ENCODE measurements around the gene KIAA0825.
A peak's percentile ranks its signal among the peaks of the same experiment; 100 is the strongest.

The KIAA0825 gene

DNA sequence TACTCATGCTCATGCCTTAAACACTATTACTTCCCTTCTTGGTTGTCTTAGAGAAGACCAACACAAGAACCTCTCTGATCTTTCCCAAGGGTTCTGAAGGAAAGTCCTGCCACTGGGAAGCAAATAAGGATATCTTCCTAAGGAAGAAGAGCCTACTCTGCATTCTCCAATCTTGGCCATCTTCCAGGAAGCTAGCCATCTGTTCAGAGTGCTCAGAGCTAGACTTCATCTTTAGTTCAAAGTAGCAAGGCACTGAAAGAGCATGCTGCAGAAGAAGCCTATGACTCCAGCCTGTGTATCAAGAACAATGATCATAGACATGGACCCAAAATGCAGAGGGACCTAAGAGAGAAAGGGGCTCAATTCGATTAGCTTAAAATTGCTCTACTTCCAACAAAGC, 114.7 kb downstream of the KIAA0825 start:
- no peak for DNase-seq (ENCODE audit: low spot score)

DNA sequence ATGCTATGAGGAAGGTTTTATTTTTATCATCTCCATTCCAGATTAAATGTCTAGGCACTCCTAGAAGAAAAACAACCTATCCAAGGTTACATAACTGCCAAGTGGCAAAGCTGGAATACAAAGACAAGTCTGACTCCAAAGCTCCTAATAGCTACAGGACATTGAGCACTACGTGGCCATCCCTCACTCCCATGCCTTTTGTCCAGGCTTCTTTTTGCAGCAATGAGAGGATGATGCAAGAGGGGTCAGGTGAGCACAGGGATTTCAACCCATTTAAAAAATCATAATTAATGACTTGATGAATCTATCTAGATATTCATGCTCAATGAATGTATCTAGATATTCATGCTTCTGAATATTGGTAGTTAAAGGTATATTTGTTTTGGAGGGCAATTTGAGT, 117.0 kb downstream of the KIAA0825 start:
- DNase-seq (ENCODE audit: low spot score) = no peak

DNA sequence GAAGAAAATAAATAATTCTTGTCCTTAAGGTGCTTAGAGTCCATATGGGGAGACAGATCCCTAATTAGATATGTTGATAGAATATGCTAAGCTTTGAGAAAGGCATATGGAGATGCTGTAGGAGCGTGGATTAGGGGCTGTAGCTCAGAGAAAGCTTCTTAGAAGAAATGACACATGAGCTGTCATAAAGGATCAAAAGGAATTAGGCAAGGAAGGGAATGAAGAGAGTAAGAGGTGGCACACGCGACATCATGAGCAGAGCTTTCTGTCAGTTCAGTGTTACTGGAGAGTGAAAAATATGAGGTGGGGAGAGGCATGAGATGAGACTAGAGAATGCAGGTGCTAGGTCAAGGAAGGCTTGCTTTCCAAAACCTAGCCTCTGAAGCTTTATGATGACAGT, 118.6 kb downstream of the KIAA0825 start:
- DNase-seq (ENCODE audit: low spot score) = no peak

DNA sequence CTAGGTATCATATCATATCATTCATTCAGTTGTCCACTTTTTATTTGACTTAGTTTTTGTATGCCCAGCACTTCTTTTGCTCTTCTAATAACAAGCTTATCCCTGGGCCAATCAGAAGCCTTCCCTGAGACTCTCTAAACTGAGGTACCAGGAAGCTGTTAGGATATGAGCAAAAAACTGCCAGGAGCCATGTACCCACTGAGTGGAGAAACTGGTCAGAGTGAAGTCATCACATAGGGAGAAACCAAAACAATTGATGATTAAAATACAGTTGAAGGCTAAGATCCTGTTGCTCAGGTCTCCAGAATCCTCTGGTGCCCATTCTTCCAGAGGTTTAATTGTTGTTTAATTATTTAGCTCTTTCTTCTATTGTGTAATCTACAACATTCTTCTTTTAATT, 120.2 kb downstream of the KIAA0825 start:
- peak; percentile 28 for DNase-seq (ENCODE audit: low spot score)

DNA sequence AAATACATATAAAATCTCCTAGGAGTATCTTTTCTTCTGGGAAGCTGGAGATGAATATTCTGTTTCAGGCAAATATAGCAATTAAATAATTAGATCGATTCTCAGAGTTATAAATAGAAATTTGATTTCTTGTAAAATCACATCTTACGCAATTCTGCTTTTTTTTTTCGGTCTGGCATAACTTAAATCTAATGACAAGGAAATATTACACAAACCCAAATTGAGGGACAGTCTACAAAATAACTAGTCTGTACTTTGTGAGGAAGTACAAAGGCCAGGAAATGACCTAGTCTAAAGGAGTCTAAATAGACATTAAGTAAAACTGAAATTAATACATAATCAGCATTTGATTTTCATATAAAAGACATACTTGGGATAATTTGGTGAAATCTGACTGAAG, 133.3 kb downstream of the KIAA0825 start:
- DNase-seq (ENCODE audit: low spot score) = no peak

DNA sequence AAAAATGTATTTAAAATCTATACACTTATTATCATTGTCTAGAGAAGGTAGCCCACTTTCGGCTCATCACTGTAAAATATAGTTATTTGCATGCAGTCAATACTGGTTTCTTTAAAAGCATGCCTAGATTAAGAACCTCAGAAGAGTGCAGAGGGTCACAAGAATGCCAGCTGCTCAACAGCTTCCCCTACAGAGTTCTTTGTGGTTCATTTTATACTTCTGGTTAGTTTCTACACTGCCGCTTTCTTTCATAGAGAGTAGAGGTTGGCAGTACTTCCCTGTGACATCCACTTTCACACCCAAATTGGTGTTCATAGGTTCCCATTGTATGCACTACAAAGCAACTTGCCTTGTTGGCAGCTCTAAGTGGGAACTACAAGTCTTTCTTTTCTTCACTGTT, 137.3 kb downstream of the KIAA0825 start:
- DNase-seq (ENCODE audit: low spot score) = no peak

DNA sequence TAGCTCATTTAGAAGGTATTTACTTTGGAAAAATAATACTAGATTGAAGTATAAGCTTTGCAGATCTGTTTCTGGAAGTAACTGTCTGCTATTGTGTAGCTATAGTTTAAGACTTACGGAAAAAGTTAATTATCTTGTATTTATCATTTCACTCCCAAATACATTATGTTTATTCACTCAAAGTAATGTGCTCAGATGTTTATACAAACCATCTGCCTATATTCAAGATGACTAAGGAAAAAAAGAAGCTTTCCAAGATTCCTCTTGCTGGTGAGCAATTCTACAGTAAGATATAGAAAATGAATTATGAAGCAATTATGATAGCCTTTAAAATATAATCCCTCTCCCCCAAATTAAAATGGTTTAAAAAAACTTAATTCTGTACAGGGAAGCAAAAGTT, 137.9 kb downstream of the KIAA0825 start:
- DNase-seq (ENCODE audit: low spot score) = no peak

DNA sequence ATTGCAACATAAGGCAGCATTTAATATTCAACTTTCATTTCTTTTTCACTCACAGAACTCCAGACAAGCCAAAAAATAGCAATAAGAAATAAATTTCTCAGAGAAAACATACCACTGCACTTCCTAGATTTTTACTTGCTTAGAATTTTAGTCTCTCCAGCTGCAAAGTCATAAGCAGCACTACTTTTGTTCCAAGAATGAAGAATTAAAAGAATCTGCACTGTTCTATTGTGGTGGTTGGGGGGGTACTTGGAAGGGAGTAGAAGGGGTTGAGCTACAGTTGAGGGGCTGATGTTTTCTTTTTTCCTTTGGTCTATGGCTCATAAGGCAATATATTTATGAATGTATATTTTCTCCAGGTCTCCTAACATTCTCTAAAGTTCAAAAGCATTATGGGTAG, 144.5 kb downstream of the KIAA0825 start:
- DNase-seq (ENCODE audit: low spot score) = no peak

DNA sequence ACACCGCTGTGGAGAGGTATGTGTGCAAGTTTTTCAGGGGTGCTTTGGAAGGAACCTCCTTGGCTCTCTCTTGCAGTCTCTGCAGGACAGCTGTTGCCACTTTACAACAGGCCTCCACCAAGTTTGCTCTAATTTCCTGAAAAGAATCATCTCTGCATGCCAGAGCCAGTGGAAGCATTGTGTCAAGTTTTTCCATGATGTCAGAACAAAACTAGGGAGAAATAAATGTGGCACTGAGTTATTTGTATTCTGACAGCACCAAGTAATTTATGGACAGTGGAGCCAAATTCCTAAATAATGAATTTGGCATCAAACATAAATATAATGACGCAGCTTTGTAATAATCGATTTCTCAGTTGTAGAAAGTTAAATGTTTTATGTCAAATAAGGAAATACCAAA, 146.9 kb downstream of the KIAA0825 start:
- DNase-seq (ENCODE audit: low spot score) = no peak

DNA sequence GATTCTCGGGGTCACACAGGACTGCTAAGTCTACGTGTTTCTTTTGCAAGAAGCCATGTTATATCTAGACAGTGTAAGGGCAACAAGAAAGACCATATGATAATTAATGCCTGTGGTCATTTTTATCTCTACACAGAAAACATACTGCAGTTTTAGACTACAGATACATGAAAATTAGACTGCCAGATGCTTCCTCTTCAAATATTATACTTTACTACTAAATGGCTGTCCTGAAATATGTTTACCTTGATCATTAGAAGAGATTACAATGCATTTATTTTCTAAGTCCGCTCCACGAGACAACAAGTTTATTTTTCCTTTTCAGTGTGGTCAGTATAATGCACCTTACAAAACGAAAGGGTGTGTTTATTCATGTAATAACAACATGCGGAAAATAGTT, 147.6 kb downstream of the KIAA0825 start:
- no peak for DNase-seq (ENCODE audit: low spot score)

DNA sequence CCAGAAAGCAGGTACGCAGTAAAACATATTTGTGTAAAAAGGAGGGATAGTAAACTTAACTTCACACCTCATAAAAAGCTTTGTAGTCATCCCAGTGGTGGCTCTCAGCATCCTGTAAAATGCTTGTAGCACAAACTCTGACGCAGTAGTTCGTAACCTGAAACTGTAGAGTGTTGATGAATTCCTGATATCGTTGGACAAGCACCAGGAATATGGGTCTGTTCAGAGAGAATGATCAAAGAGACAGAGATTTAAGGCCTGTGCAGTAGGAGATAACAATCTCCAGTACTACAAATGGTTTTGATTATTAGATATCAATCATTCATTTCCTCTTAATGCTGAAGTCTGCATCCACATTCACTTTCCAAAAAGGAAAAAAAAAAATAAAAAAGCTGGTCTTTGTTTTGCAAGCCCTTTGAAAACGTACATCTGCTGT, 148.5 kb downstream of the KIAA0825 start:
- DNase-seq (ENCODE audit: low spot score) = no peak

DNA sequence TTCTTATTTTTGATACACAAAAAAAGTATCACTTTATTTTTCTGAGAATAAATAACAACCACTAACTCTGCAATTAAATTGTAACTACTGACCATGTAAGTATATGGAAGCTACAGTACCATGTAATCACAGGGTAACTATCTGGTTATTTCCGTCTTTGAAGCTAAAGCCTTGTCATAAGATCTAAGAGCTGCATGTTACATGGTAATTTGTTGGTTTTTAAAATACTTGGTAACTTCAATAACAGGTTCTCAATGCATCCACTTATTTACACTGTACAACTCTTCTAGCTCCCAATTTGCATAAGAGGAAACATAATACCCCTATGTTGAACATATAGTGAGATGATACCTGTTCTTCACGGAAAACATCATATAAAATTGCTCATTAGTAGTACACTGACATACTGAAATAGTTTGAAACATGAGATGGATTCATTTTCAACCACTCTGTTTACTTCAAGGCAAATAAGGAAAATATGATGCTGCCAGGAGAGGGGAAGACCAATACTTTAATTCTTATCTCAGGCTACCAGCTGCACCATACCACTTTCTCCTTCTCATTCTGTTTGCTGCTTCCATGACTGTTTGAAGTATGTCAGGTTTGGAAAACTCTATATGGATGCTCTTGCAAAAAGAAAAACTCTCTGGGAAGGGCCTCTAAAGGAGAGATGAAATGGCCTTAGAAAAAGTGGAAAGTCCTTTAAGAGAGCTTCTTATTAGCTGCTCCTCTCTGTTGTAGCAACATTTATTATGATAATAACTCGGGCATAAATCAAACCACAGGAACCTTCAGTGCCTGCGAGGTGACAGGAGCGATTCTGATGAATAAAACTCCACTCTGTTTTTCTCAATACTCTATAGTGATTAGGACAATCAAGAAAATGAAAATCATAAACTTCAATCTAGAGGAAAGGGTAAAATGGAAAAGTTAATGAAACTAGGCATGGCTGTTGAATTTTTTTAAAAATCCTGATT, 150.2 kb downstream of the KIAA0825 start:
- no peak for DNase-seq (ENCODE audit: low spot score)

DNA sequence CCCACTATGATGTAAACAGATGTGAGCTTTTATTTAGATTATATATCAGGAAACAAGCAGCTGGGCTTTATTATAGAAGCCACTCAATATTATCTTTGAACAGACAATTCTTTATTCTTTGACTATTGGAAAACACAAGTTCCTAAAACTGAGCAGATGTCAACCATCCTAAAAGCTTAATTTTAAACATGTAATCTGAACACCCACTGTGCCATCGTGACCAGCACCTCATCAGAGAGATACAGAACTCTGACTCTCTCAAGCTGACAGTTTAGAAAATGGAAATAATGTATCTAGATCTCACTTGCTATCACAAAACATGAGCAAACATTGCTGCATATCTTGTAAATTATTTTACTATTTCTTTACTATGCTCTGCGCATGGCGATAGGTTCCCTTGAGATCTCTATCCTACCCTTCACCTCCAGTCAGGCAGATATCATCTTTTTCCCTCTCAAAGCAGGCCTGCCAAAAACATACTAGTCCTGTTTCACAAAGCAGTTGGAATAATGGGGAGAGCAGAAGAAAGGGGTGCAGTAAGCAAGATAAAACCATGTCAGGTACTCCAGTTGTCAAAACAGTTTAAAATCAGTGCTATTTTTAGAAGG, 151.0 kb downstream of the KIAA0825 start:
- DNase-seq (ENCODE audit: low spot score) = no peak

DNA sequence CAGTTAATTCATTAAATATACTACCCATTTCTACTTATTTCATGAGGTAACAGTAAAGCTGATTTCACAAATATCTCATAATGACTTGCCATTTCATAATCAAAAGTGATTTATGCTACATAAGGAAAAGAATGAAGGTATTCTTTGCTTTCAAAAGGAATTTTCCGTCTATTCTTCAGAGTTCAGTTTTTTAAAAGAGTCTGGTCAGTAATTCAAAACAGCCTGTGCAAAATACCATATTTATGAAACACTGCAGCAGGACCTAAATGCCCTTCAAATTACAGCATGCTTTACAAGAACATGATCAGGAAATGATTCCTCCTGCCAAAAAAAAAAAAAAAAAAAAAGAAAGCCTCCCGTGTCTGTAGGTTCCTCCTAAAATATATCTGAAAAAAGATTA, 154.7 kb downstream of the KIAA0825 start:
- DNase-seq (ENCODE audit: low spot score) = no peak

DNA sequence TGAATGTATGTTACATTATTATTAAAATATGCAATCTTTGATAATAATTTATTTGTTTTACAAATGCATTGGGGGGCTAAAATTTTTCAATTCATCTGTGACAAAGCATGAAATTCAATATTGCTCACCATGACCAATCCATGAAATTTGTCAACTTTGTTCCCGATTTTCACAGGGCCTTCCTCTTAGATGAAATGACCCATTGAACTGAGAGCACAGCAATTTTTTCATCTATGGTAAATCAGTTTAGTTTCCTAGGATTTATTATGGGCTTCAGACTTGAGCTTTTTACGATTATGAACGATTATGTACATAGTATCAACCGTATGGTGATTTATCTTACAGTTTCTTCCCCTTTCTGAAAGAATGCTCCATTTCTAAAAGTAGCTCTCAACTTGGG, 157.3 kb downstream of the KIAA0825 start:
- no peak for DNase-seq (ENCODE audit: low spot score)

DNA sequence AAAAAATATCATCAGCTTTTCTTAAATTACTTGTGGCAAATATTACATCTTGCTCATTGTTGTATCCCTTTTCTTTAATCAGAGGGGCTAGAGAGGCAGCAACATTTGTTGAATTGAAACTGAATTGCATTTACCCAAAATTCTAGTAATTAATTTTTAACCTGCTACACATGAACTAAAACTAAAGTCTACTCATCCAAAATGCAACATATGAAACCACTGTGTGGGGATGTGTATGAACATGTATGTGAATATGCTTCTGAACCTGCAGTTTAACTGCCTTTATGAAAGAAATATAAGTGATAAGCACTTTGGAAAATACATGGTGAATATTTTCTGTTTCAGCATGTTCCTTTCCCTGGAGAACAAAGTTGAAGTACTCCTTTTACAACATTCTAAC, 158.5 kb downstream of the KIAA0825 start:
- DNase-seq (ENCODE audit: low spot score) = no peak

DNA sequence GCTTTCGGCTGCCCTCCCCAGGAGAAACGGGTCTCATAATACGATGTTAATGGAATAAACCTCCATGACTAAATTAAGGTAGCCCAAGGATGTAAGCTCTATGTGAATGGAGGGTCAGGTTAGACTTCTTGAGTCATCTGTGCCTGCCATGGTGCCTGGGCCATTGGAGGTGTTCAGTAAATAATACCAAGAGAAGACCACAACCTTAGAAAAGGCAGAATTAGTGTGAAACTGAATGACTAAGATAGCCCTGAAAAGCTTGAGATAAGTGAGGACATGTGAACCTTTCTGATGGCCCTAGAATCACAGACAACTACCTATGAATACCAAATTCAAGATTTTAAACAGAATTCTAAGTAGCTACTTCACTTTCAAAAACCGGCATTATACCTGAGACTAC, 160.6 kb downstream of the KIAA0825 start:
- no peak for DNase-seq (ENCODE audit: low spot score)

DNA sequence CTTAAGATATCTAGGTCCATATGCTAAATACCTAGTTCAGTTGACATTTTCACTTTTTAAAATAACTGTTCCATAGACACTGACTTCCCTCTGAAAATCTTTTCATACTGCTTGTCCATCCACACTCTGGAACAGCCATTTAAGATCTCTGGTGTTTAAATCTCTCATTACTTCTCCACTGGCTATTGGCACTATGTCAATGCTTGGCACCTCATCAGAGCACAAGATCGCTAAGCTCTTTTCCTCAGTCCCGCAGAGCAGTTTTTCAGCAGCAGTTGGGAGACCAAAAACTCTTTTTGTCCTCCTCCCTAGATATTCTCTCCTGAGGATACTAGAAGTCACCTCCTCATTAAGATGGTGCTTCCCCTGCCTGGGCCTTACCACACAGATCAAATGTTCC, 172.7 kb downstream of the KIAA0825 start:
- no peak for DNase-seq (ENCODE audit: low spot score)

DNA sequence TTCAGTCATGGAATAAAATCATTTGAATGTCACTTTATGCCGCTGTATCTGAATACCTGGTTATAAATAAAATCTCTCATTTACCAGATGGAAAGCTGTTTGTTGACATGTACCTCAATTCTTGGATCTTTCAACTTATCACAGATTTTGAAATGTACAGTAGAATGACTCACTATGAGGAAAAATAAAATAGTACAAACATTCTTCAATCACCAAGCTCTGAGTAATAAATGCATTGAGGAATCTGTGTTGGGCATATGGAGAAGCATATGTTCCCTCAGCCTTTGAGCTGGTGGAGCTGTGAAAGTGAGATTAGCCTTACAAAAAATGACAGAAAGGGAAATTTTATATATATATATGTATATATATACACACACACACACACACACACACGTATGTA, 175.4 kb downstream of the KIAA0825 start:
- DNase-seq (ENCODE audit: low spot score) = no peak

DNA sequence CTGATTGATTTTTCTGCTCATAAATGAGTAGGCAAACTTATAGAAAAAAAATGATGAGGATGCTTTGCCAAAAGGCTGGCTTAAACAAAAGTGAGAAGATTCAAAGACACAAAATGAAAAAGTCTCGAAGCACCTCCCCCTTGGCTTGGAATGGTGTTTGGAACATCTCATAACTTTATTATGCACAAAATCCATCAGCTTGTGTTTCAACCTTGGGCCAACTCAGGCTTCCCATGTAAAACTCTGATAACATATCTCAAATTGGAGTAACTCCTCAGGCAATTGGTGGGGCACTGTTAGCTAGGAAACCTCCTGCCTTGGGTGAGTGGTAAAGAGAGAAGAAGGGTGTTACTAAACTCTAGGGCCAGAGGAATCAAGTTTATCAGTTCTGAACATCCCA, 176.3 kb downstream of the KIAA0825 start:
- no peak for DNase-seq (ENCODE audit: low spot score)

DNA sequence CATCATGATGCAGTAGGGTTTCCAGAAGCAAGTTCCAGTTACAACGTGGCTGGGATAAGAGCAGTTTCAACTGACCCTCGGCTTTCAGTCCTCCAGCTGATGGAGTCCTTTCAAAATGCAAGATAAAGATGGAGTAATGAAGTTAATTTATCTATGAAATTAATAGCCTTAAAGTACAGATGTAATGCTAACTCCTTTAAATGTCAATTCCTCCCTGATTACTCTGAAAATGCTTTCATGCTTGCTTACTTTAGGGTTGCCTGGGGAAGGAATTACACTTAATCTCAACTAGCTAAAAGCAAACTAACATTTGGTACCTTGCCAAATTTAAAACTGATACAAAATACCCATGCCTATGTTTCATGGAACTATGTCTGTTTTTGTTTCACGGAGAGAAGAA, 178.4 kb downstream of the KIAA0825 start:
- no peak for DNase-seq (ENCODE audit: low spot score)

DNA sequence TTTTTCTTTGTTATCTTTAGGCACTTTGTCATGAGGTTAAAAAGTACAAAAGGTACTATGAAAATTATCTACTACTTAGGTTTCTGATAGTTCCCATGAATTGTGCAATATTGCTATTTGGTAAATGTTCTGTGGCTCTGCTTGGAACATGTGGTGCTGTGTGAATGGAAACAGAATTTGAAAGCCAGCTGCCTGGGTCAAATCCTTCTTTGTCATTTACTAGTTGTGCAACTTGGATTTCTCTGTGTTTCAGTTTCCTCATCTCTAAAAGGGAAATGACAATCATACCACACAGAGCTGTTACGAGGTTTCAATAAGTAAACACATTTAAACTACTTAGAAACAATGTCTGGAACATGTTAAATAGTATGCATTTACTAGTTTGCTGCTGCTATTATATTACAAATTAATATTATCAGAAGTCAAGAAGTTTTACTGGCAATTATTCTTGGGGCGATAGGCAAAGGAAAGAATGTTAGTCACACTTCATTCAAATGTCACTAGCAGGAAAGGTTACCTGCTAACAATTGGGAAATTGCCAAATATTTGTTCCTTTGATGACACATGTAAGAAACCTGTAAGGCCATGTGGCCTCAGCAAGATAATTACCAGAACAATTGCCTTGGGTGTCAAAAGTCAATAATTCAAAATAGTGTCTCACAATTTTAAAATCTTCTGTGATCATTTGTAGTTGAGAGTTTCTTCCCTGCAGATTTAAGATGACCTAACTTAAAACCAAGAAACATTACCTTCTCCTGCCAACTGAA, 184.8 kb downstream of the KIAA0825 start:
- DNase-seq (ENCODE audit: low spot score) = peak; percentile 84

DNA sequence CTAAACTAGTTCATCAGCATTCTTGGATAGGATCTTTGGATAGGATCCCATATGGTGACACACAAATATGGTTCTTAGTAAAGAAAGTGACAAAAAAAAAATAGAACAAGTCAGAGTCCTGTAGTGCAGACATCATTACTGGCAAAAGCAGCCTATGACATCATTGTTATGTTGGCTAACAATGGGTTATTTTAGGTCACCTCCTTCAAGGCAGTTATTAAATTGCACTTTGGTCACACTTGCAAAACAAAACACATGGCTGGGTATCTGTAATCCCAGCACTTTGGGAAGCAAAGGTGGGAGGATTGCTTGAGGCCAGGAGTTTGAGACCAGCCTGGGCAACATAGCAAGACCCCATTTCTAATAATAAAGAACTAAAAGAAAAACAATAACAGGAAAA, 185.9 kb downstream of the KIAA0825 start:
- peak; percentile 1 for DNase-seq (ENCODE audit: low spot score)

Measured in kidney tubule cell (primary cell).